Fibroblast of skin of scalp (primary cell): ENCODE measurements around the gene SOS1. TPM values are rescaled to one million over a fixed set of nuclear protein-coding genes. Genes with fewer than 3 reads are reported as not detected.
"Not testable (repeated sequence)": the region's sequence is repeated elsewhere in the genome, so short reads cannot be mapped to it uniquely, and the experiment has no call there.

Experiments
- DNase-seq: peaks from one replicate; pipeline ENCODE4 v3.0.0-alpha.2; 2013
- polyA plus RNA-seq, 2 experiments: library from polyadenylated mRNA; unstranded; fragments of 120-200 nt; gene quantifications; one replicate each; pipeline ENCODE4 v1.2.1, GENCODE V29; 2013; ENCODE audit not compliant: insufficient read length in 2 of 2

Gene SOS1
- polyA plus RNA-seq (2013, experiment 1 of 2; ENCODE audit: insufficient read length): 17.6 TPM
- 20.1 TPM for polyA plus RNA-seq (2013, experiment 2 of 2; ENCODE audit: insufficient read length)

- peak; percentile 95 for DNase-seq
Observed at GRCh38 chr2:39120771-39121522, at the start of gene SOS1. TSS of gene SOS1 (minus strand) at chr2:39121051. CDS start at chr2:39120422, 629 bp downstream.

GRCh38 chr2:39164089-39164488 is 43.2 kb upstream of the SOS1 start:
- DNase-seq: no peak

GRCh38 chr2:39160982-39161381 is 40.1 kb upstream of the SOS1 start:
- peak; percentile 12 for DNase-seq

- no peak for DNase-seq
Observed at GRCh38 chr2:39159283-39159682, 38.4 kb upstream of the SOS1 start.

- no peak for DNase-seq
Observed at GRCh38 chr2:39158351-39158750, 37.5 kb upstream of the SOS1 start.

GRCh38 chr2:39156846-39157245 is 36.0 kb upstream of the SOS1 start:
- no peak for DNase-seq

- no peak for DNase-seq
Observed at GRCh38 chr2:39156107-39156506, 35.3 kb upstream of the SOS1 start.

GRCh38 chr2:39155573-39155972 is 34.7 kb upstream of the SOS1 start:
- not testable (repeated sequence) for DNase-seq

GRCh38 chr2:39154944-39155343 is 34.1 kb upstream of the SOS1 start:
- DNase-seq: no peak

GRCh38 chr2:39153312-39153711 is 32.5 kb upstream of the SOS1 start:
- no peak for DNase-seq

GRCh38 chr2:39152504-39152903 is 31.7 kb upstream of the SOS1 start:
- no peak for DNase-seq

- DNase-seq: no peak
Observed at GRCh38 chr2:39150890-39151497, 30.1 kb upstream of the SOS1 start.

- no peak for DNase-seq
Observed at GRCh38 chr2:39150102-39150562, 29.3 kb upstream of the SOS1 start.

- DNase-seq: no peak
Observed at GRCh38 chr2:39146630-39147029, 25.8 kb upstream of the SOS1 start.

GRCh38 chr2:39145906-39146421 is 25.1 kb upstream of the SOS1 start:
- DNase-seq: no peak

GRCh38 chr2:39144416-39144815 is 23.6 kb upstream of the SOS1 start:
- no peak for DNase-seq

GRCh38 chr2:39142904-39143605 is 22.2 kb upstream of the SOS1 start:
- no peak for DNase-seq

- no peak for DNase-seq
Observed at GRCh38 chr2:39141334-39142271, 20.8 kb upstream of the SOS1 start.

GRCh38 chr2:39140948-39141333 is 20.1 kb upstream of the SOS1 start:
- not testable (repeated sequence) for DNase-seq

GRCh38 chr2:39140322-39140847 is 19.5 kb upstream of the SOS1 start:
- no peak for DNase-seq

GRCh38 chr2:39139511-39140237 is 18.8 kb upstream of the SOS1 start:
- DNase-seq: no peak
